B cell (primary cell): ENCODE results near the gene PPP5C.

Experiments
- CTCF ChIP-seq: fragments of 200-600 bp; IDR thresholded peaks from one replicate; pipeline ENCODE4 v1.8.0; 2022; ENCODE audit warnings: antibody characterized with exemption, mild to moderate bottlenecking
- EZH2 ChIP-seq: IDR thresholded peaks from 2 replicates; pipeline ENCODE4 v1.6.1; 2012; ENCODE audit warnings: borderline replicate concordance, low read depth, mild to moderate bottlenecking, moderate library complexity, low read length; ENCODE audit not compliant: insufficient read depth, poor library complexity, severe bottlenecking

- TF ChIP-seq CTCF: no peak
- no peak for TF ChIP-seq EZH2
These were observed 47.5 kb downstream of the PPP5C start for GRCh38 chr19:46394402-46394797.
